GM19328 (cell line): ENCODE data around the gene CEP250.
"Not testable (repeated sequence)": the region's sequence is repeated elsewhere in the genome, so short reads cannot be mapped to it uniquely, and the experiment has no call there.

Experiments
- ATAC-seq: cut with Tn5 transposase; IDR thresholded peaks from one replicate; pipeline ENCODE4 v1.9.1; 2021; ENCODE audit warnings: mild to moderate bottlenecking, moderate library complexity; ENCODE audit not compliant: unreplicated experiment

CEP250 gene

DNA sequence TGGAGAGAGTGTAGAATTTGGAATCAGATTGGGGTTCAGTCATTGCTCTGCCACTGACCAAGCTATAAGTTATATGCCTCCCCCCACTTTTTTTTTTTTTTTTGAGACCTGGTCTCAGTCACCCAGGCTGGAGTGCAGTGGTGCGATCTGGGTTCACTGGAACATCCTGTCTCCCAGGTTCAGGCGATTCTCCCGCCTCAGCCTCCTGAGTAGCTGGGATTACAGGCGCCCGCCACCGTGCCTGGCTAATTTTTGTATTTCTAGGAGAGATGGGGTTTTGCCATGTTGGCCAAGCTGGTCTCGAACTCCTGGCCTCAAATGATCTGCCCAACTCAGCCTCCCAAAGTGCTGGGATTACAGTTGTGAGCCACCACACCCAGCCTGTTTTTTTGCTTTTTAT is 1.3 kb downstream of the CEP250 start:
- ATAC-seq, result not testable (repeated sequence)

DNA sequence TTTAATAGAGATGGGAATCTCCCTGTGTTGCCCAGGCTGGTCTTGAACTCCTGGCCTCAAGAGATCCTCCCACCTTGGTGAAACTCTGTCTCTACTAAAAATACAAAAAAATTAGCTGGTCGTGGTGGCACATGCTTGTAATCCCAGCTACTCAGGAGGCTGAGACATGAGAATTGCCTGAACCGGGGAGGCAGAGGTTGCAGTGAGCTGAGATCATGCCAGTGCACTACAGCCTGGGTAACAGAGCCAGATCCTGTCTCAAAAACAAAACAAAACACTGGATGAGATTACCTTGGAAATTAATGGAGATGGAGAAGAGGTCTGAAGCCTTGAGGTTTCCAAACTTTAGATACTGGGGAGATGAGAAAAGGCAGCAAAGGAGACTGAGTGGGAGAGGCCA is 2.1 kb downstream of the CEP250 start:
- not testable (repeated sequence) for ATAC-seq

DNA sequence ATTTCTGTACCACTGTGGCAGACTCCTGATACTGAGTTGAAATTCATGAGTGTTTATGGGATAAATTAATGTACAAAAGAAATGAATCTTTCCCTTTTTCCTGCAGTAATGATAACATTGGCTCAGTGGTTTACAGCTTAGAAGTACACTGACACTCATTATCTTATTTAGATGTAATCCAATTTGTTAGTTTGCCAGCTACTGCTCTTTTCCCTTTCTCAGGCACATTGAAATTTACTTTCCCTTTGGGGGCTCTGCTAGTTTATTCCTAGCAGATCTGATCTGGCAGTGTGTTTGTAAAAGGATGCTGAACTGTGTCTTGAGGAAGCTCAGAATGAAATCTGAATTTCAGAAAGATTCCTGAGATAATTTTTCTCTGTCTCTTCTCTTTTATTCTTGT is 3.0 kb downstream of the CEP250 start:
- no peak for ATAC-seq

DNA sequence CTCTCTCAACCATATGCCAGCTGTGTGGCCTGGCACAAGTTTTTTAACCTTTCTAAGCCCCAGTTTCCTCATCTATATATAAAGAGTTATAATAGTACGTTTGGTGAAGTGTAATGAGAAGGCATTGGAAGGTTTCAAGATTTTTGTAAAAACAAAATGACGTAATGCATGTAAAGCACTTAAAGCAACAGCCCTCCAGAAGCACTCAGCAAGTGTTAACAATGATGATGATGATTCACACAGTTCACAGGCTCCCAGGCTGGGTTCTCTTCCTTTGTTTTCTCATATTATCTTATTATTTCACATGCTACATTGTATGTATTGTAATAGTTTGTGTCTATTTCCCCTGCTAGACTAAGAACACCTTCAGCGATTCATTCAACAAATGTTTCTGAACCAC is 6.2 kb downstream of the CEP250 start:
- no peak for ATAC-seq

DNA sequence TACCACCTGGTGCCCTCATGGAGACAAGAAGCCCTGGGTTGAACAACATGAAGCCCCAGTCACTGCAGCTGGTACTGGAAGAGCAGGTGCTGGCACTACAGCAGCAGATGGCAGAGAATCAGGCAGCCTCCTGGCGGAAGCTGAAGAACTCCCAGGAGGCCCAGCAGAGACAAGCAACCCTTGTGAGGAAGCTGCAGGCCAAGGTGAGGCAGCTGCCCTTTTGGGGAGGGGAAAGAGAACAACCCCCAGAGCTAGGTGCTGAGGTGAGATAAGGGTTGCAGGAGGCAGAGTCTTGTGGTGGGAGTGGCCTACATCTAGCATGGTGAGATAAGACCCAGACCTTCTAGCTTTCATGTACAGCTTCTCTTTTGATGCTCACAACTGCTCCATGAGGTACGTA is 7.0 kb downstream of the CEP250 start:
- ATAC-seq, result no peak

DNA sequence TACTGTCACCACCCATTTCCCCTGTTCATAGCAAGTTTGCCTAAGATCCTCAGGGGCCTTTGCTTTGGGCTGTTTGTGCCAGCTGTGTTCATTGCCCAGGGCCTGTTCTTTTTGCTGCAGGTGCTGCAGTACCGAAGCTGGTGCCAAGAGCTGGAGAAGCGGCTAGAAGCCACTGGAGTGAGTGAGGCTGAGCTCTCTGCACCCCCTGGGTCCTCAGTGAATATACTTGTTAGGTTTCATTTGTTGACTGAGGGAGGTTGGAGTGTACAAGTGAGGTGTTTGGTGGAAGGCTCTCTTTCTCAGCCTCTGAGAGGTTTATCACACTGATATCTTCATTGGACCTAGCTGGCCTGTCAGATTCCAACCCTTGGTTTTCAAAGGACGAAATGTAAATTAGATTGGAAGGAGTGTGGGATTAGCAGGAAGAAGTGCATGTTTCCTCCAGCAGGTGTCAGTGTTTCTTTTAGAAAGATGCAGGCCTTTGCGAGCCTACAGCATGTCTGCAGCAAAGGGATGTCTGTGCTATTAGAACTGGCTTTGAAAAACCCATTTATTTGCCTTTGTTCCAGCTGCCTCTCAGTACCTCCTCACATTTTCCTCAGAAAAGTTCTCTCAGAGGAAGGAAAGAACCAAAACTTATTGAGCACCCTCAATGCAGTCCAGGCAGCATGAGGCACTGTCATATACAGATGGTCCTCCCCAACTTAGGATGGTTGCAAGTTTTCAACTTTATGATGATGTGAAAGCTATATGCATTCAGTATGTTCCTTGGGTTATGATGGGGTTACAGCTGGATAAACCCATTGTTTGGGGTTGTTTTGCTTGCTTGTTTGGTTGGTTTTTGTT is 8.3 kb downstream of the CEP250 start:
- ATAC-seq, result no peak

DNA sequence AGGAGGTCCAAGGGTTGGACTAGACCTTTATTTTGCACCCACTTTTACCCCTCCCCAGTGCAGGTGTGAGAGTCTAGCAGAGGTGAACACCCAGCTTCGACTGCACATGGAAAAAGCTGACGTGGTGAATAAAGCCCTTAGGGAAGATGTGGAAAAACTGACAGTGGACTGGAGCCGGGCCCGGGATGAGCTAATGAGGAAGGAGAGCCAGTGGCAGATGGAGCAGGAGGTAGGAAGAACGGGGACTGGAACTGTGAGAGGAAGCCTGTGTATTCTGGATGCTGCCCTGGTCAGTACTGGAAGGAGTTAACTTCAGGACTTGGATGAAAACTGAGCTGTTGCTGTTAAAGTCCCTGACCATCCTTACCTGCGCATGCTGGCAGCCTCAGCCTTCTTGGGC is 10.6 kb downstream of the CEP250 start:
- ATAC-seq, result no peak

DNA sequence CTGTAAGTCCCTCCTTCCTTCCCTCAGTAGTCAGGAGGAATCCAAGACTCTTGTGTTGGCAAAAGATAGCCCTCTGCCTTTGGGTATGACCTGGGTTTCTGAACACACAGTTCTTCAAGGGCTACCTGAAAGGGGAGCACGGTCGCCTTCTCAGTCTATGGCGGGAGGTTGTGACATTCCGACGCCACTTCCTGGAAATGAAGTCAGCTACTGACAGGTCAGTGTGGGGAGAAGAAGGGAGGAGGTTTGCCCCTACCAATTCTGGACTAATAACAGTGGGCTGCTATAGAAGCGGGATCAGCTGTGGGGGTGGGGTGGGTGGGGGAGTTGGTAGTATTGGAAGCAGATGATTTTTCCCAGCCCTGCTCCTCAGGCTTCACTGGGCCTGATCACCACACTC is 11.5 kb downstream of the CEP250 start:
- ATAC-seq, result no peak

DNA sequence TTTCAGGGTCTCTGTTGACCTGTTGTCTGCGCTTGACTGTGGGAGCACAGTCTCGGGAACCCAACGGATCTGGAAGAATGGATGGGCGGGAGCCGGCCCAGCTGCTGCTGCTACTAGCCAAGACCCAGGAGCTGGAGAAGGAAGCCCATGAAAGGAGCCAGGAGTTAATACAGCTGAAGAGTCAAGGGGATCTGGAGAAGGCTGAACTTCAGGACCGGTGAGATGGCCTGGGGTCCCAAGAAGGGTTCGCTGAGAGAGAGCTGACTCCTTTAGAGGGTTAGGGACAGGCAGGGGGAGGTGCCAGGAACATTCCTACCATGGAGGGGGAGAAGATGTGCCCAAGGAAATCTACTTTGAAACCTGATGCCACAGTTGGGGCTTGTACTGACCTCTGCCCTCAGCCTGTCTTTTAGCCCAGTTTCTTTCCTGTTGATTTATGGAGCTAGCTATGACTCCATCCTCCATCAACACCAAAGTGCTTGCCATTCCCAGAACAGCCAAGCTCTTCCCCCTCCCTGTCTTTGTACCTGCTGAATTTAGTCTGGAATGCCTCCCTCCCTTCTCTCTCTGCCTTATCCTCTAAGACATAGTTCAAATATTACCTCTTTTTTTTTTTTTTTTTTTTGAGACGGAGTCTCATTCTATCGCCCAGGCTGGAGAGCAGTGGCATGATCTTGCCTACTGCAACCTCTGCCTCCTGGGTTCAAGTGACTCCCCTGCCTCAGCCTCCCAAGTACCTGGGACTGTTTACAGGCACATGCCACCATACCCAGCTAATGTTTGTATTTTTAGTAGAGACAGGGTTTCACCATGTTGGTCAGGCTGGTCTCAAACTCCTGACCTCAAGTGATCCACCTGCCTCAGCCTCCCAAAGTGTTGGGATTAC is 12.2 kb downstream of the CEP250 start:
- no peak for ATAC-seq

DNA sequence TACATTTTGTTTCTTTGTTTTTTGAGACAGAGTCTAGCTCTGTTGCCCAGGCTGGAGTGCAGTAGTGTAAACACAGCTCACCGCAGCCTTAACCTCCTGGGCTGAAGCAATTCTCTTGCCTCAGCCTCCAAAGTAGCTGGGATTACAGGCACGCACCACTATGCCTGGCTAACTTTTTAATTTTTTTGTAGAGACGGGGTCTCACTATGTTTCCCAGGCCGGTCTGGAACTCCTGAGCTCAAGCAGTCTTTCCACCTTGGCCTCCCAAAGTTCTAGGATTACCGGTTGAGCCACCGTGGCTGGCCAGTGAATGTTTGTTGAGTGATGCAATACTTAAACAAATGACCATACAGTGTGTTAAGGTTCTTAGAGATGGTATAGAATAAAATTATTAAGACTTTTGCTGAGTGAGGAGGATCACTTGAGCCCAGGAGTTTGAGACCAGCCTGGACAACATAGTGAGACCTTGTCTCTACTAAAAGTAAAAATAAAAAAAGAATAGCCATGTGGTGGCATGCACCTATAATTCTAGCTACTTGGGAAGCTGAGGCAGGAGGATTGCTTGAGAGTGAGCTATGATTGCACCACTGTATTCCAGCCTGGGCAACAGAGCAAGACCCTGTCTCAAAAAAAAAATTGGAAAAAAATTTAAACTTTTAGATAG is 13.4 kb downstream of the CEP250 start:
- ATAC-seq, result no peak

DNA sequence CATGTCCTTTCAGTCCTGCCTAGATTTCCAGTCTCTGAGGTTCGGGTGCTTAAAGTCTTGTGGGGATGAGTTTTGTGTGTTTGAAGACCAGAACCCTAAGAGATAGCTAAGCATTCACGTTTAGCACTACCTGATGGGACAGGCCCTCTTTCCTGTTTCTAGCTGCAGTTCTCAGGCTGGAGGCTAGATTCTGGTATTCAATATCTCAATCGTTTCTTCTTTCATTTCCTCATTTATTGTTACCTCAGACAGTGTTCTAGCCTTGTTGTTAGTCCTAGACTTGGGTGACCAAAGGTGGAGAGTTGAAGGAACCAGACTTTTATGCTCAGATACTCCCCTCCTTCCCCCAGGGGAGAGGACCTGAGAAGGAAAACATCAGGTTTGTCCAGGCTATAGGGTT is 16.8 kb downstream of the CEP250 start:
- no peak for ATAC-seq

DNA sequence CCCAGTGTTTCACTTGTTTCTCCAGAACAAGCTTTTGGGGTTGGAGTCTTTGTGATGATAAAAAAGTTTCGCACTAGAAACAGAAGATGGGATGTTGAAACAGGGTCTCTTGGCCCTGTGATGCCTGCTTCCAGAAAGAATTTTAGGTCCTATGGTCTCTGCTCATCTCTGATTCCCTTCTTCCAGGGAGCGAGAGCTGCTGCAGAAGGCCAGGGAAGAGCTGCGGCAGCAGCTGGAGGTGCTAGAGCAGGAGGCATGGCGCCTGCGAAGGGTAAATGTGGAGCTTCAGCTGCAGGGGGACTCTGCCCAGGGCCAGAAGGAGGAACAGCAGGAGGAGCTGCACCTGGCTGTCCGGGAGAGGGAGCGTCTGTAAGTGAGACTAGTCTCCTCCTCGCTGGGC is 18.3 kb downstream of the CEP250 start:
- ATAC-seq, result no peak

DNA sequence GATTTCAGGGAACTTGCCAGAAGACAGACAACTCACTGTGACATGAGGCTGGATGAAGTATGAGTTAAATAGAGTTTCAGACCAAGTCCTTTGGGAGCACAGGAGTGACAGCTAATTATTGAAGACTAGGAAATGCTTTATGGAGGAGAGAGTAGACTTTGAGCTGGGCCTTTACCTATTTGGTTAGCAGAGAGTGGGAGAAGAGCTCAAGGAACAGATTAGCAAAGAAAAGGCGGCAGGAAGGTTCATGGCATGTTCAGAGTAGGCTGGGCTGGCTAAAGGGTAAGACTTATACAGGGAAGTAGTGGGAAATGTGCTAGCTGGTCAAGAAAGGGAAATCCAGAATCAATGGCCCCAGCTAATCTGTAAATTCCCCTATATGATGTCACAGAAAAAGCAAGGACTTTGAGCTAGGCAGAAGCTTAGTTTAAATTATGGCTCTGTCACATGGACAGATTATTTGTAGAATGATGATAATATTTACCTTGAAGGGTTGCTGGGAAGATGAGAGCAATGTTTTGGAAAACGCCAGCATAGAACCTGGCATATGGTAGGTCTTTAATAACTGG is 19.0 kb downstream of the CEP250 start:
- ATAC-seq, result no peak

DNA sequence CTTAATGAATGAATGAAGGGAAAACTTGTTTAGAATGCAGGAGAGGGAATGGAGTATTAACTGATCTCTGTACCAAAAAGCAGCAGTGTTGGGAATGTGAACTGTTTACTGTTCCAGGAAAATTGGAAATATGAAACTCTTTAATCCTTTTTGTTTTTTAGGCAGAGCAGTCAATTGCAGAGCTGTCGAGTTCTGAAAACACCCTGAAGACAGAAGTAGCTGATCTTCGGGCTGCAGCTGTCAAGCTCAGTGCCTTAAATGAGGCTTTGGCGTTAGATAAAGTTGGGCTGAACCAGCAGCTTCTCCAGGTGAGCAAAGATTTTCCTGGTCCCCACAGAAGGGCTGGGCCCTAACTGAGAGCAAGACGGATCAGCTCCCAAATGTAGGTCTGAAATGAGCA is 20.9 kb downstream of the CEP250 start:
- ATAC-seq, result no peak

DNA sequence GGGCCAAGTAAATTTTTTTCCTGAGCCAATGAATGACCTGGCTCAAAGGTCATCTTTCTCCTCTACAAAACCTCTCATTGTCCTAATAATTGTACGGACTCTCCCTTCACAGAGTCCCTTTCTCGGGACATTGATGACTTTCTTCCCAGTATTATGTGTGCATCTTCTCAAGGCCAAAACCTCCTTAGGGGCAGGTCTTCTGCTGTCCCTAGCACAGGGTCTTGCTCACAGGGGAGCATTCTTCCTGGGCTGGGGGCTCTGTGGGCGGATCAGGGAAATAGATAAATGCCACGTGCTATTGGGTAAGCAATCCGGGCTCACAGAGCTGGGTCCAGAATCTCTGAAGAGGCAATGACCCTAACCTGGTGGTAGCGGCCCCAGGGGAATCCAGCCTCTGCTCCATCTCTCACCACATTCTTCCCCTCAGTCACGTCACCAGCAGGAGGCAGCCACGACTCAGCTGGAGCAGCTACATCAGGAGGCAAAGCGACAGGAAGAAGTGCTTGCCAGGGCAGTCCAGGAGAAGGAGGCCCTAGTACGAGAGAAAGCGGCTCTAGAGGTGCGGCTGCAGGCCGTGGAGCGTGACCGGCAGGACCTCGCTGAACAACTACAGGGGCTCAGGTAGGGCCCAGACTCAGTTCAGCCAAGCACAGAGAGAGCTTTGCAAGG is 23.5 kb downstream of the CEP250 start:
- no peak for ATAC-seq

DNA sequence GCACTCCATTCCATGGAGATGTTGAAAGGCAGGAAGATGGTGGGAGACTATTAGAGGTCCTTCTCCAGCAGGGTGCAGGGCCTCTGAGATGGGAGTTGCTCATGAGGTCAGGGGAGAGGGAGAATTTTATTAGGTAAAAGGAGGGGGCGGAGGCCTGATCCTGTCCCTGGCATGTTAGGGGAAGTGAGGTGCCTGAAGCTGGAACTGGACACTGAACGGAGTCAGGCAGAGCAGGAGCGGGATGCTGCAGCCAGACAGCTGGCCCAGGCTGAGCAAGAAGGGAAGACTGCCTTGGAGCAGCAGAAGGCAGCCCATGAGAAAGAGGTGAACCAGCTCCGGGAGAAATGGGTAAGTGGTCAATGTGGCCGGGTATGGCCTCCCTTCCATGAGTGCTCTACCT is 24.4 kb downstream of the CEP250 start:
- ATAC-seq, result no peak

DNA sequence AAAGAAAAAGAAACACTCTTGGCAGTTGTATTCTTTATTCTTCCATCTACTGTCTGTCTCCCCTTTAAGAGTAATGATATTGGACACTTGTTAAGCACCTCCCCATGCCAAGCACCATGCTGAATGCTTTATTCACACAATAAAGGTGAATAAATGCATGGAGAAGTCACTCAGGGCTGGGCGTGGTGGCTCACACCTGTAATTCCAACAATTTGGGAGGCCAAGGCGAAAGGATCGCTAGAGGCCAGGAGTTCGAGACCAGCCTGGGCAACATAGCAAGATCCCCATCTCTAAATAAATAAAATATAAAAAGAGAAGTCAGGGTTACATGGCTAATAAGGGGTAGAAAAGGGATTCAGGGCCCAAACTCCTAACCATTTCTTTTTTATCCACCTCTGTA is 32.1 kb downstream of the CEP250 start:
- ATAC-seq, result no peak

DNA sequence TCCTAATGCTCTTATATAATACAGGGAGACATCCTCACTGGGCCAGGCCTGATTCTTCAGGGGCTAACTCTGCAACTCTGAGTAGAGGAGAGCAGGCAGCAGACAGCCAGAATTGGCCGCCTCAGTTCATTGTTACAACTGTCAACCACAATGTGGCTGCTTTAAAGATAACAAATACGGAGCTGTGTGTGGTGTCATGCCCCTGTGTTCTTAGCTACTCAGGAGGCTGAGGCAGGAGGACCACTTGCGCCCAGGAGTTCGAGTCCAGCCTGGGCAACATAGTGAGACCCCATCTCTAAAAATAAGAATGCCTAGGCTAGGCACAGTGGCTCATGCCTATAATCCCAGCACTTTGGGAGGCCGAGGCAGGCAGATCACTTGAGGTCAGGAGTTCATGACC is 34.3 kb downstream of the CEP250 start:
- no peak for ATAC-seq

DNA sequence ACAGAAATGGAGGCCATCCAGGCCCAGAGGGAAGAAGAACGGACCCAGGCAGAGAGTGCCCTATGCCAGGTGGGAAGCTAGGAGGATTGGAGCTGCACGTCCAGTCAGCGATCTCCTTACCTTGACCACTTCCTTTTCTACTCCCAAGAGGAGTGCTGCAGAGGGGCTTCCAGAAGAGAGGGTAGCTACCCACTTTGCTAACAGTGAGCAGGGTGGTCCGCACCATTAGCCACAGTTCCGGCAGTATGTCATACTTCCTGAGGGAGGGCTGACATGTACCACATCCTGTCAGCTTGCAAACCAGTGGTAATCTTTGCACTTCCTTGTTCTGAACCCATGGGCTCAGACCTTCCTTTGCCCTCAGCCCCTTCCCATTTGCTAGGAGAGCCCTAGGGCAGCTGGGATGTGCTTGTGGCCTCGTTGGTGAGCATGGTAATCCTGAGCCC is 35.4 kb downstream of the CEP250 start:
- ATAC-seq, result peak; percentile 94

DNA sequence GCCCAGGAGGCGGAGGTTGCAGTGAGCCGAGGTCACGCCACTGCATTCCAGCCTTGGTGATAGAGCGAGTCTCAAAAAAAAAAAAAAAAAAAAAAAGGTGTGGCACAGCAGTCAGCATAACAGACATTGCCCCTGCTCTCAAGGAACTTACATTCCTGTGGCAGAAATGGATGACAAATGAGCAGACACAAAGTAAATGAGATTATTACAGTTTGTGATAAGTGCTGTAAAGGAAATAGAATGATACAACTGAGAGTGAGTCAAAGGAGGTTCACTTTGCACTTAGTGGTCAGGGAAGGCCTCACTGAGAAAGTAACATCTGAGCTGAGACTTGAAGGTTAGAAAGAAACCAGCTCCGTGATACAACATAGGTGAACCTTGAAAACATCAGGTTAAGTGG is 36.4 kb downstream of the CEP250 start:
- ATAC-seq, result no peak

DNA sequence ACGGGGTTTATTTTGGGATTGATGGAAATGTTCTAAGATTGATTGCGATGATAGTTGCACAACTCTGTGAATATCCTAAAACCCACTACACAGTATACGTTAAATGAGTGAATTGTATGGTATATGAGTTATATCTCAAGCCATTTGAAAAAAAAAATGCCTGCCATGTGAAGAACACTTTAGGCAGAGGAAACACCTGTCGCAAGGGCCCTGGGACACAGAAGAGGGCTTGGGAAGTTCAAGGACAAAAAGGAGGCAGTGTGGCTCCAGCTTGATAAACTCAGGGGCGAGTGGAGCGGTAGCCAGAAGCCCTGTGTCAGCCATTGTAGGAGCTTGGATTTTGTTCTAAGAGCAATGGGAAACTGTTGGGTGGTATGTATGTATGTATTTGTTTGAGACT is 37.0 kb downstream of the CEP250 start:
- ATAC-seq, result no peak
